ENCODE data around the gene DMD. TPM values are rescaled to one million over a fixed set of nuclear protein-coding genes. Genes with fewer than 3 reads are reported as not detected.

DMD gene
- total and polyA plus RNA-seq, 2 of the 8 experiments (the other 6 are each of a cell fraction or from before 2014, with no cell fraction given): 4.8 to 7.4 TPM

GRCh38 chrX:32966821-32967355 is 244.5 kb downstream of the DMD start:
- H2AFZ ChIP-seq (ENCODE audit: low read length): peak overlapping the region; percentile 44; the same call in 1 of the 2 replicates
- no peaks in the 10 kb centered on the region for H3K79me2 ChIP-seq (ENCODE audit: control insufficient read depth in 1 of 2, insufficient read depth in 2 of 2, low read length in 2 of 2)
- no peak for DNase-seq (ENCODE audit: low read depth in 1 of 2, low spot score in 2 of 2)
- H4K5ac ChIP-seq (ENCODE audit: insufficient read length, low read depth, low read length): no peak overlapping the region
- no peak overlapping the region for H2AK5ac ChIP-seq (ENCODE audit: low read depth, low read length)
- FAIRE-seq: no peak
- no peaks in the 10 kb centered on the region for H3K23me2 ChIP-seq (ENCODE audit: low read depth, low read length)
- no peak overlapping the region for H3K4me3 ChIP-seq (ENCODE audit: extremely low read depth in 1 of 4, insufficient read depth in 2 of 4, low read depth in 3 of 4, low read length in 4 of 4)
- no peaks in the 10 kb centered on the region for H3K4me1 ChIP-seq (replicated peaks in 1 of 4; ENCODE audit: control insufficient read depth in 3 of 4, insufficient read depth in 4 of 4, low read length in 3 of 4)
- no peak overlapping the region for H3K56ac ChIP-seq (replicated peaks; ENCODE audit: insufficient read length, low read depth, low read length)
- H4K20me1 ChIP-seq (replicated peaks in 1 of 2; ENCODE audit: control insufficient read depth in 1 of 2, insufficient read depth in 2 of 2, low read length in 2 of 2): no peaks in the 10 kb centered on the region
- no peak overlapping the region for H2BK12ac ChIP-seq (ENCODE audit: low read depth, low read length)
- no peak overlapping the region for H3K4me2 ChIP-seq (ENCODE audit: insufficient read depth in 1 of 2, low read depth in 2 of 2, low read length in 2 of 2)
- H3K79me1 ChIP-seq (ENCODE audit: low read depth, low read length): no peaks in the 10 kb centered on the region
- no peaks in the 10 kb centered on the region for H3K9me3 ChIP-seq (ENCODE audit: insufficient read depth in 2 of 2, low read depth in 1 of 2, low read length in 1 of 2)
- no peak overlapping the region for H3K18ac ChIP-seq (ENCODE audit: extremely low read depth, low read length)
- H2BK20ac ChIP-seq (ENCODE audit: low read length): no peak overlapping the region
- no peak overlapping the region for H3K9ac ChIP-seq (replicated peaks in 1 of 4; ENCODE audit: extremely low read depth in 1 of 4, low read depth in 3 of 4, low read length in 3 of 4)
- ChIA-PET CTCF (ENCODE audit: partially characterized antibody) (no interaction called here), POLR2A (ENCODE audit: partially characterized antibody) (no interaction called here)
- no peak overlapping the region for H3K14ac ChIP-seq (ENCODE audit: insufficient read length)
- 94% methylated on average over 2 of the region's 2 CpGs; no CpG with 5 or more reads in 1 of the 2 experiments for WGBS, 2 experiments (ENCODE audit: extremely low coverage in 1 of 2, insufficient coverage in 1 of 2, insufficient read length in 1 of 2, insufficient replicate concordance in 2 of 2, low coverage in 1 of 2, low lambda C conversion rate in 2 of 2, missing lambda C conversion rate in 1 of 2)
- no peak overlapping the region for H4K91ac ChIP-seq (replicated peaks; ENCODE audit: insufficient read length, low read length)
- H3K4ac ChIP-seq (replicated peaks; ENCODE audit: insufficient read length, low read depth, low read length): no peak overlapping the region
- H2BK5ac ChIP-seq (ENCODE audit: low read depth, low read length): no peak overlapping the region
- no peaks in the 10 kb centered on the region for H3K27me3 ChIP-seq (replicated peaks in 1 of 4; ENCODE audit: control insufficient read depth in 3 of 4, extremely low read depth in 1 of 4, insufficient read depth in 3 of 4, low read length in 3 of 4)
- no peak overlapping the region for H3K23ac ChIP-seq (ENCODE audit: insufficient read length)
- no peak overlapping the region for H2BK120ac ChIP-seq (replicated peaks; ENCODE audit: low read depth, low read length)
- no peak overlapping the region for H2BK15ac ChIP-seq (ENCODE audit: low read length)
- no peaks in the 10 kb centered on the region for H3K36me3 ChIP-seq (ENCODE audit: control insufficient read depth in 2 of 4, insufficient read depth in 4 of 4, low read length in 3 of 4)
- no peak for TF ChIP-seq GTF2F1 (IDR thresholded peaks at IDR 0.05; ENCODE audit: borderline replicate concordance, low read depth, low read length)
- no peak for TF ChIP-seq SIX5 (IDR thresholded peaks at IDR 0.05; ENCODE audit: low read depth, low read length)
- no peak for TF ChIP-seq JUN (IDR thresholded peaks at IDR 0.05; ENCODE audit: low read depth, low read length)
- TF ChIP-seq RAD21 (IDR thresholded peaks at IDR 0.05 in 1 of 2, conservative IDR thresholded peaks at IDR 0.05 in 1 of 2; ENCODE audit: low read depth in 2 of 2, low read length in 2 of 2): no peak
- no peak for TF ChIP-seq CREB1 (IDR thresholded peaks at IDR 0.05)
- TF ChIP-seq RXRA (IDR thresholded peaks at IDR 0.05; ENCODE audit: insufficient read depth, low read depth, low read length): no peak
- no peak for TF ChIP-seq KDM4A (IDR thresholded peaks at IDR 0.05; ENCODE audit: low read depth, low read length, severe bottlenecking)
- no peak for TF ChIP-seq PHF8 (conservative IDR thresholded peaks at IDR 0.05; ENCODE audit: low read depth, low read length)
- no peak for TF ChIP-seq SUZ12 (IDR thresholded peaks at IDR 0.05; ENCODE audit: low read length)
- no peak for TF ChIP-seq ASH2L (IDR thresholded peaks at IDR 0.05; ENCODE audit: low read length)
- no peak for TF ChIP-seq SAP30 (IDR thresholded peaks at IDR 0.05; ENCODE audit: insufficient read depth, insufficient replicate concordance, low read length)
- no peak for TF ChIP-seq SRF (IDR thresholded peaks at IDR 0.05; ENCODE audit: low read depth, low read length)
- TF ChIP-seq SP4 (IDR thresholded peaks at IDR 0.05; ENCODE audit: low read length): no peak
- no peak overlapping the region for H3K27ac ChIP-seq (ENCODE audit: low read depth, low read length)
- no peak overlapping the region for H4K8ac ChIP-seq (ENCODE audit: extremely low read depth, insufficient read depth, low read length)

Measured in H1 (cell line).